H9 (cell line): ENCODE data around the gene RABGAP1. TPM values are rescaled to one million over a fixed set of nuclear protein-coding genes. Genes with fewer than 3 reads are reported as not detected.
A peak's percentile ranks its signal among the peaks of the same experiment; 100 is the strongest.

Experiments used
- DNase-seq: peaks from one replicate; pipeline ENCODE4 v3.0.0-alpha.2; 2017
- H2AFZ ChIP-seq: one replicate; pipeline ENCODE4 v1.6.1; 2013; ENCODE audit warnings: mild to moderate bottlenecking, low read length, control low read depth, moderate library complexity
- H2AK5ac ChIP-seq: 2 replicates; pipeline ENCODE4 v1.6.1; 2013; ENCODE audit warnings: low read length, control low read depth, mixed read lengths; ENCODE audit not compliant: insufficient read length
- H2BK120ac ChIP-seq: one replicate; pipeline ENCODE4 v1.6.1; 2013; ENCODE audit warnings: low read depth, mild to moderate bottlenecking, low read length, control low read depth, inconsistent platforms; ENCODE audit not compliant: poor library complexity, severe bottlenecking
- H2BK12ac ChIP-seq: 2 replicates; pipeline ENCODE4 v1.6.1; 2013; ENCODE audit warnings: low read length, control low read depth, mixed read lengths, low read depth; ENCODE audit not compliant: insufficient read length
- H2BK15ac ChIP-seq: 2 replicates; pipeline ENCODE4 v1.6.1; 2013; ENCODE audit warnings: low read depth, low read length, control low read depth
- H2BK20ac ChIP-seq: one replicate; pipeline ENCODE4 v1.6.1; 2013; ENCODE audit warnings: low read depth, mild to moderate bottlenecking, low read length, control low read depth, inconsistent platforms; ENCODE audit not compliant: poor library complexity, severe bottlenecking
- H2BK5ac ChIP-seq: 2 replicates; pipeline ENCODE4 v1.6.1; 2013; ENCODE audit warnings: low read length, control low read depth, mixed read lengths; ENCODE audit not compliant: insufficient read length
- H3K14ac ChIP-seq: 2 replicates; pipeline ENCODE4 v1.6.1; 2013; ENCODE audit warnings: low read length, control low read depth; ENCODE audit not compliant: insufficient read depth
- H3K18ac ChIP-seq: 2 replicates; pipeline ENCODE4 v1.6.1; 2013; ENCODE audit warnings: low read depth, mild to moderate bottlenecking, mixed read lengths, low read length, control low read depth; ENCODE audit not compliant: insufficient read length
- H3K23ac ChIP-seq: 2 replicates; pipeline ENCODE4 v1.6.1; 2013; ENCODE audit warnings: low read length, control low read depth, mixed read lengths, low read depth; ENCODE audit not compliant: insufficient read length
- H3K23me2 ChIP-seq: 2 replicates; pipeline ENCODE4 v1.6.1; 2013; ENCODE audit warnings: low read depth, mild to moderate bottlenecking, mixed read lengths, low read length, control low read depth; ENCODE audit not compliant: insufficient read length, poor library complexity, severe bottlenecking
- H3K27ac ChIP-seq: 2 replicates; pipeline ENCODE4 v1.5.1; 2013; ENCODE audit warnings: low read length, control low read depth, mixed read lengths, low read depth; ENCODE audit not compliant: insufficient read length
- H3K27me3 ChIP-seq: 2 replicates; pipeline ENCODE4 v1.6.1; 2013; ENCODE audit warnings: low read length, control low read depth, inconsistent platforms; ENCODE audit not compliant: insufficient read depth
- H3K4ac ChIP-seq: 2 replicates; pipeline ENCODE4 v1.6.1; 2013; ENCODE audit warnings: low read depth, mild to moderate bottlenecking, control low read depth, inconsistent platforms, low read length, moderate library complexity
- H3K4me1 ChIP-seq: 2 replicates; pipeline ENCODE4 v1.6.1; 2013; ENCODE audit warnings: low read length, control low read depth, inconsistent platforms; ENCODE audit not compliant: insufficient read depth
- H3K4me2 ChIP-seq: 2 replicates; pipeline ENCODE4 v1.6.1; 2013; ENCODE audit warnings: low read length, control low read depth, mixed read lengths; ENCODE audit not compliant: insufficient read length, insufficient read depth
- H3K56ac ChIP-seq: 2 replicates; pipeline ENCODE4 v1.6.1; 2013; ENCODE audit warnings: low read depth, mild to moderate bottlenecking, mixed read lengths, low read length, control low read depth; ENCODE audit not compliant: insufficient read length
- H3K79me1 ChIP-seq: 2 replicates; pipeline ENCODE4 v1.6.1; 2013; ENCODE audit warnings: low read depth, mild to moderate bottlenecking, moderate library complexity, low read length, control low read depth, inconsistent platforms; ENCODE audit not compliant: insufficient read depth, poor library complexity, severe bottlenecking
- H3K79me2 ChIP-seq: 2 replicates; pipeline ENCODE4 v1.6.1; 2013; ENCODE audit warnings: low read length, control low read depth, inconsistent platforms; ENCODE audit not compliant: insufficient read depth
- H3K9ac ChIP-seq: 2 replicates; pipeline ENCODE4 v1.6.1; 2013; ENCODE audit warnings: low read length, control low read depth, mixed read lengths; ENCODE audit not compliant: insufficient read length; ENCODE audit errors: extremely low read depth
- H3K9me3 ChIP-seq: one replicate; pipeline ENCODE4 v1.6.1; 2013; ENCODE audit warnings: low read depth, low read length, inconsistent platforms; ENCODE audit not compliant: control insufficient read depth
- H3T11ph ChIP-seq: one replicate; pipeline ENCODE4 v1.6.1; 2013; ENCODE audit warnings: mild to moderate bottlenecking, low read length, control low read depth, inconsistent platforms
- H4K20me1 ChIP-seq: one replicate; pipeline ENCODE4 v1.6.1; 2013; ENCODE audit not compliant: control insufficient read depth, insufficient read length, insufficient read depth
- H4K5ac ChIP-seq: 2 replicates; pipeline ENCODE4 v1.6.1; 2013; ENCODE audit warnings: low read depth, mild to moderate bottlenecking, mixed read lengths, low read length, control low read depth; ENCODE audit not compliant: insufficient read length
- H4K8ac ChIP-seq: replicated peaks from 2 replicates; pipeline ENCODE4 v1.6.1; 2013; ENCODE audit warnings: low read length, control low read depth, mixed read lengths, low read depth; ENCODE audit not compliant: insufficient read length
- H4K91ac ChIP-seq: 2 replicates; pipeline ENCODE4 v1.6.1; 2013; ENCODE audit warnings: low read depth, mild to moderate bottlenecking, moderate library complexity, mixed read lengths, low read length, control low read depth; ENCODE audit not compliant: insufficient read length
- H3K27ac Mint-ChIP-seq, 3 experiments: 2 replicates in 2 of 3; 3 replicates in 1 of 3; pipeline ENCODE4 v1.8.0; 2020 to 2021; ENCODE audit warnings: mixed read lengths in 3 of 3, mild to moderate bottlenecking in 1 of 3, moderate library complexity in 1 of 3
- H3K27me3 Mint-ChIP-seq: 2 replicates; pipeline ENCODE4 v1.8.0; 2021; ENCODE audit warnings: low read depth, mild to moderate bottlenecking, moderate library complexity, mixed read lengths
- H3K36me3 Mint-ChIP-seq, 3 experiments: 2 replicates in 2 of 3; 3 replicates in 1 of 3; pipeline ENCODE4 v1.8.0; 2020 to 2021; ENCODE audit warnings: low read depth in 3 of 3, mixed read lengths in 3 of 3; ENCODE audit not compliant: insufficient read depth in 1 of 3
- H3K4me1 Mint-ChIP-seq, 2 experiments: 2 replicates each; pipeline ENCODE4 v1.8.0; 2020; ENCODE audit warnings: mixed read lengths in 2 of 2
- H3K4me3 Mint-ChIP-seq, 2 experiments: 2 replicates in 1 of 2; 3 replicates in 1 of 2; pipeline ENCODE4 v1.8.0; 2020 to 2021; ENCODE audit warnings: mild to moderate bottlenecking in 2 of 2, mixed read lengths in 2 of 2, moderate library complexity in 1 of 2
- H3K9me3 Mint-ChIP-seq, 2 experiments: 2 replicates in 1 of 2; 3 replicates in 1 of 2; pipeline ENCODE4 v1.8.0; 2020; ENCODE audit warnings: mild to moderate bottlenecking in 2 of 2, mixed read lengths in 2 of 2, moderate library complexity in 1 of 2
- WGBS: extraction: QIAGEN DNeasy Blood & Tissue Kit; methylation state at CpG from one replicate; pipeline ENCODE4 v1.1.7; 2013; ENCODE audit warnings: missing lambda C conversion rate, low lambda C conversion rate, mixed read lengths; ENCODE audit not compliant: insufficient read length; ENCODE audit errors: extremely low coverage; 5-methylcytosine and 5-hydroxymethylcytosine counted together
- total RNA-seq: library from RNA; stranded (reverse); gene quantifications from 2 replicates; pipeline ENCODE4 v1.2.1, GENCODE V29; 2021
- TF ChIP-seq, protein P1 (sequence below): fragments of 200-600 bp; sonication (generic); conservative IDR thresholded peaks from 3 replicates; pipeline ENCODE4 v1.8.0; 2021; ENCODE audit warnings: antibody characterized with exemption, mild to moderate bottlenecking

The RABGAP1 gene
- total RNA-seq, 1 experiment from 2014 or later, result 31.6 TPM

DNA sequence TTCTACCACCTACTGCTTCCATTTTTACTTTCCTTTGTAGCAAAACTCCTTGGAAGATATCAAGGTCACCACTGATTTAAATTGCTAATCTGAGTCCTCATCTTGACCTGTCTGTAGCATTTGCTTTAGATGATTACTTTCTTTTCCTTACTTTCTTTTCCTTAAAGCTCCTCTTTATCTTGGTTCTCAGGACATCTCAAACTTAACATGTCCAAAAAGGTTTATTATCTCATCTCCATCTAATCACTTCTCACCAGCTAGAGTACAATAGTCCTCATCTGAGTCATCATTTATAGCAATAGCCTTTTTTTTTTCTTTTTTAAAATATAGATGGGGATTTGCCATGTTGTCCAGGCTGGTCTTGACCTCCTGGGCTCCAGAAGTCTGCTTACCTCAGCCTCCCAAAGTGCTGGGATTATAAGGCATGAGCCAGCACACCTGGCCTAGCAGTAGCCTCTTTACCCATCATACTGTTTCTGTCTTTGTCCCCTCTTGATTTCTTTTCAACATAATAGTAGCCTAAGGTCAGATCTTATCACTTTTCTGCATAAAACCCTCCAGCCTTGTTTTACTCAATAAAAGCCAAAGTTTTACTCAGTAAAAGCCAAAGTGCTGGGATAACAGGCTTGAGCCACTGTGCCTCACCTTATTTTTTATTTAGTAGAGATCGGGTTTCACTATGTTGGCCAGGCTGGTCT, 59.7 kb downstream of the RABGAP1 start:
- Mint-ChIP-seq H3K4me3 (no peak overlapping the region), H3K27me3 (no peaks in the 10 kb centered on the region), H3K36me3 (peaks cover 8 to 49% (median 41%) of the 10 kb centered on the region in 3 experiments; a peak in 6 of 7 replicates), H3K4me1 (peaks cover 15 to 21% of the 10 kb centered on the region in 2 experiments), H3K27ac (peak overlapping the region in 2 of 3 experiments; percentile 9 to 66; a peak in 5 of 7 replicates), H3K9me3 (no peaks in the 10 kb centered on the region)
- DNase-seq, result no peak
- Histone ChIP-seq H3K4ac (no peak overlapping the region), H3T11ph (no peak overlapping the region), H3K23me2 (no peaks in the 10 kb centered on the region), H3K4me2 (no peak overlapping the region), H3K56ac (no peak overlapping the region), H4K91ac (no peak overlapping the region), H4K20me1 (no peaks in the 10 kb centered on the region), H2BK15ac (no peak overlapping the region), H3K14ac (no peak overlapping the region), H2BK120ac (no peak overlapping the region), H2AK5ac (no peak overlapping the region), H2BK12ac (no peak overlapping the region), H3K27ac (no peak overlapping the region), H4K8ac (no peak overlapping the region), H2BK20ac (no peak overlapping the region), H4K5ac (no peak overlapping the region), H3K9me3 (no peaks in the 10 kb centered on the region), H3K9ac (no peak overlapping the region), H3K23ac (no peak overlapping the region), H2AFZ (no peak overlapping the region), H3K4me1 (no peaks in the 10 kb centered on the region), H3K79me2 (no peaks in the 10 kb centered on the region), H3K27me3 (no peaks in the 10 kb centered on the region), H2BK5ac (no peak overlapping the region), H3K18ac (no peak overlapping the region), H3K79me1 (no peaks in the 10 kb centered on the region)
- WGBS, result no CpG with 5 or more reads among the region's 1 CpG
- TF ChIP-seq, protein P1, sequence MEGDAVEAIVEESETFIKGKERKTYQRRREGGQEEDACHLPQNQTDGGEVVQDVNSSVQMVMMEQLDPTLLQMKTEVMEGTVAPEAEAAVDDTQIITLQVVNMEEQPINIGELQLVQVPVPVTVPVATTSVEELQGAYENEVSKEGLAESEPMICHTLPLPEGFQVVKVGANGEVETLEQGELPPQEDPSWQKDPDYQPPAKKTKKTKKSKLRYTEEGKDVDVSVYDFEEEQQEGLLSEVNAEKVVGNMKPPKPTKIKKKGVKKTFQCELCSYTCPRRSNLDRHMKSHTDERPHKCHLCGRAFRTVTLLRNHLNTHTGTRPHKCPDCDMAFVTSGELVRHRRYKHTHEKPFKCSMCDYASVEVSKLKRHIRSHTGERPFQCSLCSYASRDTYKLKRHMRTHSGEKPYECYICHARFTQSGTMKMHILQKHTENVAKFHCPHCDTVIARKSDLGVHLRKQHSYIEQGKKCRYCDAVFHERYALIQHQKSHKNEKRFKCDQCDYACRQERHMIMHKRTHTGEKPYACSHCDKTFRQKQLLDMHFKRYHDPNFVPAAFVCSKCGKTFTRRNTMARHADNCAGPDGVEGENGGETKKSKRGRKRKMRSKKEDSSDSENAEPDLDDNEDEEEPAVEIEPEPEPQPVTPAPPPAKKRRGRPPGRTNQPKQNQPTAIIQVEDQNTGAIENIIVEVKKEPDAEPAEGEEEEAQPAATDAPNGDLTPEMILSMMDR, result no peak
